T-helper 1 cell treated with Interleukin-12 subunit alpha and Interleukin-12 subunit beta and Interleukin-4 antibody, amounts not matched to agents 30 μg/mL and 1 μg/mL, for 36 hours (primary cell): ENCODE results near the gene R3HDM2.
"Not testable (repeated sequence)": the region's sequence is repeated elsewhere in the genome, so short reads cannot be mapped to it uniquely, and the experiment has no call there.

Source experiments
- H3K27ac Mint-ChIP-seq: one replicate; pipeline ENCODE4 v1.8.0; 2021; ENCODE audit warnings: mild to moderate bottlenecking, mixed read lengths
- H3K27me3 Mint-ChIP-seq: one replicate; pipeline ENCODE4 v1.8.0; 2021; ENCODE audit warnings: low read depth, mixed read lengths
- H3K36me3 Mint-ChIP-seq: one replicate; pipeline ENCODE4 v1.8.0; 2021; ENCODE audit warnings: low read depth, mixed read lengths
- H3K4me1 Mint-ChIP-seq: one replicate; pipeline ENCODE4 v1.8.0; 2021; ENCODE audit warnings: low read depth, mixed read lengths
- H3K4me3 Mint-ChIP-seq: one replicate; pipeline ENCODE4 v1.8.0; 2021; ENCODE audit warnings: mild to moderate bottlenecking, moderate library complexity, mixed read lengths
- H3K9me3 Mint-ChIP-seq: one replicate; pipeline ENCODE4 v1.8.0; 2021; ENCODE audit warnings: mixed read lengths

R3HDM2 gene

GRCh38 chr12:57282073-57282472 is 148.8 kb downstream of the R3HDM2 start:
- not testable (repeated sequence) for H3K27ac Mint-ChIP-seq, H3K9me3 Mint-ChIP-seq, H3K4me3 Mint-ChIP-seq, H3K27me3 Mint-ChIP-seq
- H3K4me1 Mint-ChIP-seq: peaks cover 14% of the 10 kb centered on the region
- H3K36me3 Mint-ChIP-seq: peaks cover 36% of the 10 kb centered on the region

- H3K36me3 Mint-ChIP-seq: peaks cover 34% of the 10 kb centered on the region
- no peaks in the 10 kb centered on the region for H3K9me3 Mint-ChIP-seq
- no peaks in the 10 kb centered on the region for H3K27me3 Mint-ChIP-seq
- H3K27ac Mint-ChIP-seq: peak overlapping the region; percentile 91
- H3K4me3 Mint-ChIP-seq: peak overlapping the region; percentile 45
- H3K4me1 Mint-ChIP-seq: peaks cover 15% of the 10 kb centered on the region
Measured at GRCh38 chr12:57280211-57281062, 150.4 kb downstream of the R3HDM2 start.

- Mint-ChIP-seq H3K4me3 (no peak overlapping the region), H3K4me1 (peaks cover 16% of the 10 kb centered on the region), H3K9me3 (no peaks in the 10 kb centered on the region), H3K36me3 (peaks cover 36% of the 10 kb centered on the region), H3K27me3 (no peaks in the 10 kb centered on the region), H3K27ac (peak overlapping the region; percentile 7)
Measured at GRCh38 chr12:57278465-57279381, 152.1 kb downstream of the R3HDM2 start.

GRCh38 chr12:57276935-57277563 is 153.8 kb downstream of the R3HDM2 start:
- no peak overlapping the region for H3K4me3 Mint-ChIP-seq
- peaks cover 16% of the 10 kb centered on the region for H3K4me1 Mint-ChIP-seq
- H3K27ac Mint-ChIP-seq: no peak overlapping the region
- H3K36me3 Mint-ChIP-seq: peaks cover 36% of the 10 kb centered on the region
- no peaks in the 10 kb centered on the region for H3K9me3 Mint-ChIP-seq
- no peaks in the 10 kb centered on the region for H3K27me3 Mint-ChIP-seq

- peaks cover 36% of the 10 kb centered on the region for H3K36me3 Mint-ChIP-seq
- not testable (repeated sequence) for H3K4me3 Mint-ChIP-seq, H3K27me3 Mint-ChIP-seq, H3K27ac Mint-ChIP-seq, H3K9me3 Mint-ChIP-seq
- peaks cover 16% of the 10 kb centered on the region for H3K4me1 Mint-ChIP-seq
Measured at GRCh38 chr12:57276233-57276632, 154.6 kb downstream of the R3HDM2 start.

GRCh38 chr12:57273516-57273915 is 157.3 kb downstream of the R3HDM2 start:
- Mint-ChIP-seq H3K4me3 (no peak overlapping the region), H3K36me3 (peaks cover 35% of the 10 kb centered on the region), H3K4me1 (peaks cover 2% of the 10 kb centered on the region), H3K27me3 (no peaks in the 10 kb centered on the region), H3K9me3 (no peaks in the 10 kb centered on the region), H3K27ac (no peak overlapping the region)

- no peak overlapping the region for H3K27ac Mint-ChIP-seq
- H3K27me3 Mint-ChIP-seq: no peaks in the 10 kb centered on the region
- no peak overlapping the region for H3K4me3 Mint-ChIP-seq
- H3K9me3 Mint-ChIP-seq: no peaks in the 10 kb centered on the region
- peaks cover 4% of the 10 kb centered on the region for H3K4me1 Mint-ChIP-seq
- H3K36me3 Mint-ChIP-seq: peaks cover 30% of the 10 kb centered on the region
Measured at GRCh38 chr12:57272337-57273151, 158.3 kb downstream of the R3HDM2 start.

- Mint-ChIP-seq H3K36me3 (peaks cover 29% of the 10 kb centered on the region), H3K27ac (no peak overlapping the region), H3K27me3 (no peaks in the 10 kb centered on the region), H3K4me1 (peaks cover 4% of the 10 kb centered on the region), H3K4me3 (no peak overlapping the region), H3K9me3 (no peaks in the 10 kb centered on the region)
Measured at GRCh38 chr12:57270966-57271470, 159.8 kb downstream of the R3HDM2 start.

GRCh38 chr12:57268264-57268663 is 162.6 kb downstream of the R3HDM2 start:
- Mint-ChIP-seq H3K27ac (peak overlapping the region; percentile 18), H3K4me3 (no peak overlapping the region), H3K4me1 (peaks cover 5% of the 10 kb centered on the region), H3K9me3 (no peaks in the 10 kb centered on the region), H3K36me3 (peaks cover 23% of the 10 kb centered on the region), H3K27me3 (no peaks in the 10 kb centered on the region)

GRCh38 chr12:57266681-57267080 is 164.2 kb downstream of the R3HDM2 start:
- Mint-ChIP-seq H3K9me3 (no peaks in the 10 kb centered on the region), H3K36me3 (peaks cover 24% of the 10 kb centered on the region), H3K27ac (peak overlapping the region; percentile 8), H3K4me3 (no peak overlapping the region), H3K4me1 (peaks cover 5% of the 10 kb centered on the region), H3K27me3 (no peaks in the 10 kb centered on the region)

- peaks cover 26% of the 10 kb centered on the region for H3K36me3 Mint-ChIP-seq
- H3K27ac Mint-ChIP-seq: no peak overlapping the region
- no peak overlapping the region for H3K4me3 Mint-ChIP-seq
- no peaks in the 10 kb centered on the region for H3K9me3 Mint-ChIP-seq
- no peaks in the 10 kb centered on the region for H3K27me3 Mint-ChIP-seq
- H3K4me1 Mint-ChIP-seq: peaks cover 4% of the 10 kb centered on the region
Measured at GRCh38 chr12:57263096-57263495, 167.7 kb downstream of the R3HDM2 start.

- Mint-ChIP-seq H3K4me3 (no peak overlapping the region), H3K9me3 (no peaks in the 10 kb centered on the region), H3K36me3 (peaks cover 25% of the 10 kb centered on the region), H3K27me3 (no peaks in the 10 kb centered on the region), H3K27ac (no peak overlapping the region), H3K4me1 (peaks cover 4% of the 10 kb centered on the region)
Measured at GRCh38 chr12:57262126-57262822, 168.6 kb downstream of the R3HDM2 start.

GRCh38 chr12:57261428-57261865 is 169.4 kb downstream of the R3HDM2 start:
- Mint-ChIP-seq H3K27me3 (no peaks in the 10 kb centered on the region), H3K4me1 (peaks cover 4% of the 10 kb centered on the region), H3K36me3 (peaks cover 24% of the 10 kb centered on the region), H3K27ac (no peak overlapping the region), H3K9me3 (no peaks in the 10 kb centered on the region), H3K4me3 (no peak overlapping the region)
